Right kidney (tissue), 1 donor: Measurements from ENCODE around the gene CCNL1.
A peak's percentile ranks its signal among the peaks of the same experiment; 100 is the strongest.

ENCODE experiments used
- DNase-seq: peaks from one replicate; pipeline ENCODE4 v3.0.0-alpha.2; 2016

Gene CCNL1

DNA sequence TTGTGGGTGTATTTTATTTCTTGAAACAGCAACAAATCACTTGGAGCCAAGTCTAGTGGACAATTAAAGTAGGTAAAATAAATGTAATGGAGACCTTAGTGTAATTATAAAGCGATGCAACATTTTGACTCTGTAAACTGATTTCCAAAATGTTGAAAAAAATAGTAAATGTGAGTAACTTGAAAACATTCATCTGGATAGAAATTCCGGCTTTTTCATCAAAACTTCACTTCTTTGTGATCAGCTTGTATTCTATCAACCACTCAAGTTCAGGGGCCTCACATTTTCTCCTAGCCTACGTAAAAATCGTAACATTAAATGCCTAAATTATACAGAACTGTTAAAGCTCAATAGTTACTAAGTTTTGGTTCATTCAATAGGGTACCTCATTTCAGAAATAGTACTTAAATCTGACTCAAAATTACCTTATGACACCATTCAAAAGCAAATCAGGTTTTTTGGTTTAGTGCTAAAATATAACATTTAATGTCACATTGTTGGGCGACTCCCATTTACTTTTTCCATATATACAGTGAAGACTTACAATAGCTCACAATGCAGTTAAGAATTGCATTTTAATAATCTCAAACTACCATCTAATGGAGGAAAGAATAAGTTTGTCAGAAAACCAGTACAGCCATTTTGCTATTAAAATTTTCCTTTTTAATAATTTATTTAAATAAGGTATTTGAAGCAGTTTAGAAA lies 12.7 kb downstream of the CCNL1 start:
- DNase-seq, result no peak

GRCh38 chr3:157145606-157146322 lies 14.2 kb downstream of the CCNL1 start:
- DNase-seq, result no peak

DNA sequence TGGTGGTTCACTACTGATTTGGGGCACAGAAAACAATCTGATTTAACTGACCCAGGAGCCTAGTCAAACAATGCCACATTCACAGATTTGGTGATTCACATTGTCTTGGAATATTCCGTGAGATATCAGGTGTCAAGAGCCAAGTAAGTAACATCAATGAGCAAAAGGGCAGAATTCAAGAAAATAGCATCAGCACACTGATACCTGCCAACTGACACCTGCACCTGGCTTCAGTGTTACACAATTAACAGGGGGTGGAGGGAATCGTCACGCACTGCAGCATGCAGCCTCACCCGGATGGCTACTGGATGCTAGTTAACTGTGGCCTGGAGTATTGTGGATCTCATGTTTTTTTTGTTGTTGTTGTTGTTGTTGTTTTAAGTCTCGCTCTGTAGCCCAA lies 17.6 kb downstream of the CCNL1 start:
- DNase-seq, result no peak

DNA sequence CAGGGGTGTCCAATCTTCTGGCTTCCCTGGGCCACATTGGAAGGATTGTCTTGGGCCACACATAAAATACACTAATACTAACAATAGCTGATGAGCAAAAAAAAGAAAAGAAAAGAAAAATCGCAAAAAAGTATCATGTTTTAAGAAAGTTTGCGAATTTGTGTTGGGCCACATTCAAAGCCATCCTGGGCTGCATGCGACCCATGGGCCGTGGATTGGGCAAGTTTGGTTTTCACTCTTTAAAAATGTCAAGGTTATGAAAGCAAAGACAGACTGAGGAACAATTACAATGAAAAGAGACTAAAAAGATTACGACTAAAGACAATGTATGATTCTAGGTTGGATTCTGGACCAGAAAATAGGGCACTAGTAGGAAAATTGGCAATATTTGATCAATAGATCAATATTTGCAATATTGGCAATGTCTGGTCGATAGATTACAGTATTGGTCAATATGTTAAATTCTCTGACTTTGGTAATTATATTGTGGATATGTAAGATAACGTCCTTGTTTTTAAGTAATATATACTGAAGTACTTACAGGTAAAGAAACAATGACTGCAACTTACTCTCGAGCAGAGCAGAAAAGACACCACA lies 19.9 kb downstream of the CCNL1 start:
- no peak for DNase-seq

GRCh38 chr3:157136647-157137387 lies 23.1 kb downstream of the CCNL1 start:
- no peak for DNase-seq

GRCh38 chr3:157135671-157136396 lies 24.1 kb downstream of the CCNL1 start:
- no peak for DNase-seq

GRCh38 chr3:157134620-157135191 lies 25.2 kb downstream of the CCNL1 start:
- DNase-seq, result no peak

GRCh38 chr3:157133434-157134320 lies 26.3 kb downstream of the CCNL1 start:
- DNase-seq, result no peak

DNA sequence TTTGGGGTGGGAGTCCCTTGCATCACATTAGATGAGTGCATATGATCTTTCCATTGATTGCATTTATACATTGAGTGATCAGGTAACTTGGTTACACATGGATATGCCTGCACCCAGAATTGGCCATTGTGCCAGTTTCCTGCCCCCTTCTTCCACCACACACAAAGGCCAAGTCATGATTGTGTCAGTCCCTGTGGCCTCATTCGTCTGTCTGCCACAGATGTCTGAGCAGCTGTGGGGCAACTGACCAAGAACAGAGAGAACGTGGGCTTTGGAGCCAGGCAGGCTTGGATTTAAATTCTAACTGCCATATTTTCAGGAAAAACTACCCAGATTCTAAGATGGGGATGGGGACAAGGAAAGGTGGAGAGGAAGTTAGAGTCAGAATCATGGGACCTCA lies 27.0 kb downstream of the CCNL1 start:
- DNase-seq, result no peak

DNA sequence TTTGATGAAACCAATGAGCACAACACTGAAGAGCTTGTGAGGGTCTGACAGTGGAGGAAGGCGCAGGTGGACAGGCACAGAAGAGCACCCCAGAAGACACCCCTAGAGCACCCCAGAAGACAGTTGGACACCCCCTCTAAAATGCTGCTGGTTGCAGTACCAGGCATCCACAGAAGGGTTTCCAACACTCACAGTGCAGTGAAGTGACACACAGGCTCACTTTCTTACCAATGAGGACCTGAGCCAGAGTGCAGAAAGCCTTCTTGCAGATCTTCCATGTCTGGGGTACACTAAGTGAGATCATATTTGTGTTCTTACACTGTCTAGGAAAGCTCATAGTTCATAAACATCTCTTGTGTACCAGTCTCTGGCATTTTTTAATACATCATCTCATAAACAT lies 27.6 kb downstream of the CCNL1 start:
- DNase-seq, result no peak

- no peak for DNase-seq
Observed at GRCh38 chr3:157131861-157132260, 28.1 kb downstream of the CCNL1 start.

- DNase-seq, result peak; percentile 76
Observed at GRCh38 chr3:157130467-157131251, 29.3 kb downstream of the CCNL1 start.

- DNase-seq, result peak; percentile 71
Observed at GRCh38 chr3:157129803-157130466, 30.0 kb downstream of the CCNL1 start.

- DNase-seq, result peak; percentile 70
Observed at GRCh38 chr3:157128771-157129681, 30.9 kb downstream of the CCNL1 start.

- peak; percentile 48 for DNase-seq
Observed at GRCh38 chr3:157127831-157128767, 31.8 kb downstream of the CCNL1 start.

GRCh38 chr3:157127268-157127667 lies 32.7 kb downstream of the CCNL1 start:
- DNase-seq, result no peak

- no peak for DNase-seq
Observed at GRCh38 chr3:157126365-157126764, 33.6 kb downstream of the CCNL1 start.
